HG02885 (cell line): ENCODE data around the gene TNFRSF25.

Experiments used
- ATAC-seq: cut with Tn5 transposase; IDR thresholded peaks from one replicate; pipeline ENCODE4 v1.9.1; 2021; ENCODE audit warnings: mild to moderate bottlenecking; ENCODE audit not compliant: unreplicated experiment, poor library complexity

TNFRSF25 gene

DNA sequence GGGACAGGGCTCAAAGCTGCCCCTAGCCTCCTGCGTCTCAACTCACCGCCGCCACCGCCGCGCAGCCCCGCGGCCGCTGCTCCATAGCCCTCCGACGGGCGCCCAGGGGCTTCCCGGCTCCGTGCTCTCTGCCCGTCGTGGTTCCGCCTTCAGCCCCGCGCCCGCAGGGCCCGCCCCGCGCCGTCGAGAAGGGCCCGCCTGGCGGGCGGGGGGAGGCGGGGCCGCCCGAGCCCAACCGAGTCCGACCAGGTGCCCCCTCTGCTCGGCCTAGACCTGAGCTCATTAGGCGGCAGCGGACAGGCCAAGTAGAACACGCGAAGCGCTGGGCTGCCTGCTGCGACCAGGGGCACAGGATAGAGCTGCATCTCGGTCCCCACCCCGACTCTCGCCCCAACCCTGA is at the start of gene TNFRSF25:
TNFRSF25 (minus strand) TSS at position 151 of the 400 bp plus-strand sequence; CDS start at position 85, 66 bp downstream.
- no peak for ATAC-seq

DNA sequence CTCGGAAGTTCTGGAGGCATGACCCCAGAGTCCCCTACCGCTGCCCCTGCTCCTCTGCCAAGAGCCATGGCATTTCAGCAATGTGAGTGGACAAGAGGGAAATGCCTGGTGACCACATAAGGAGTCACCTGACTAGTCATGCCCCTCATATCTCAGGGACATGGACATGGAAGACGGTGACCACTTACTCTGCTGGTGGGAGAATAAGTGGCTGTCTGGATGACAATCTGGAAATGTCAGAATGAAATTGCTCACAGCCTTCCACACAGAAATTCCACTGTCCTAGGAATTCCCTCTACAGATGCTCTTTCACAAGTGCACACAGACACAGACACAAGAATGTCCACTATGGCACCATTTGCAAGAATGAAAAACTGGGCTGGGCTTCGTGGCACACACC is 49.8 kb upstream of the TNFRSF25 start:
- ATAC-seq: no peak

DNA sequence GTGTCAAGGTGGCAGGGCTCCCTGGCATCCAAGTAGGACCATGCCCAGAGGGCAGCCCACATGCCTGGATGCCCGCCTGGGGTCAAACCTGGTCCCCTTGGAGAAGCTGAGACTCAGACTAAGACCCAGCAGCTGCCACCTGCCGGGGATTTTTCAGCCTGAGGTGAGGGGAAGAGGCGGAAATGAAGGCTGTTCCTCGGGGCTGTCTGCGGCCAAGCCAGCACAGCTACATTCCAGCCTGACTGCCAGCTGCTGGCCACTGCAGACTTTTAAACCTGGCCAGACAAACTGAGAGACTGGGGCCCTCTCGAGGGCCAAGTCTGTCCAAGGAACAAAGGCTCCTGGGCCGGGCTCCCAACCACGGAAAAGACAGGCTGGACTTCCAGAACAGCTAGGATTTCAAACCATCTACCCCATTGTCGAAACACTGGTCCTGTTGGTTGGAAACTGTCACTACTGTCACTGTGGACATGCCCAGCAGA is 47.4 kb upstream of the TNFRSF25 start:
- ATAC-seq: no peak

- no peak for ATAC-seq
These were observed 46.9 kb upstream of the TNFRSF25 start for GRCh38 chr1:6512908-6513280.

DNA sequence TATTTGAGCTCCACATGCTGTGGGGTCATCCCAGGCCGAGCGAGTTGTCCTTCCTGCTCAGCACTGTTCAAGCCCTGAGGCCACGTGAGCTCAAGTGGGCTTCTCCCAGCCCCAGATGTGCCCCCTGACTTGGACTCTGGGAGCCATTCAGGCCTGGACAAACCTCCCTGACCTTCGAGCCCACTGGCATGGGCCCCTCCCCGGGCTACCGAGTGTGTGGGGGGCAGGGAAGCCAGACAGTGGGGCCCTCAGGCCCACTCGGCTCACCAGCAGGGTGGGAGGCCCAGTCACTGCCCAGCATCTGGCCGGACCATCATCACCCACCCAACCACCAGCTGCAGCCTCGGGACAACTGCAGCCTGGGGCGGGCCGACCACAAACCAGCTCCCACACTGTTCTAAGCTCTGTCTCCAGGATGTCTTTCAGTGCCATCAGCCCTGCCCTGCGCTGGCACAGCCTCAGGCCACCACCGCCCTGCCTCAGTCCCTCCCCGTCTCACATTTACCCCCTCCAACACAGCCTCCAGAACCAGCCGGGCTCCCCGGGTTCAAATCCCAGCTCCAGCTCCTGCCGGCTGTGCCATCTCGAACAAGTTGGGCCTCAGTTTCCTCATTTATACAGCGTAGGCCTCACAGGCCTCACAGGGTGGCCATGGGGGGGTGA is 46.4 kb upstream of the TNFRSF25 start:
- no peak for ATAC-seq

DNA sequence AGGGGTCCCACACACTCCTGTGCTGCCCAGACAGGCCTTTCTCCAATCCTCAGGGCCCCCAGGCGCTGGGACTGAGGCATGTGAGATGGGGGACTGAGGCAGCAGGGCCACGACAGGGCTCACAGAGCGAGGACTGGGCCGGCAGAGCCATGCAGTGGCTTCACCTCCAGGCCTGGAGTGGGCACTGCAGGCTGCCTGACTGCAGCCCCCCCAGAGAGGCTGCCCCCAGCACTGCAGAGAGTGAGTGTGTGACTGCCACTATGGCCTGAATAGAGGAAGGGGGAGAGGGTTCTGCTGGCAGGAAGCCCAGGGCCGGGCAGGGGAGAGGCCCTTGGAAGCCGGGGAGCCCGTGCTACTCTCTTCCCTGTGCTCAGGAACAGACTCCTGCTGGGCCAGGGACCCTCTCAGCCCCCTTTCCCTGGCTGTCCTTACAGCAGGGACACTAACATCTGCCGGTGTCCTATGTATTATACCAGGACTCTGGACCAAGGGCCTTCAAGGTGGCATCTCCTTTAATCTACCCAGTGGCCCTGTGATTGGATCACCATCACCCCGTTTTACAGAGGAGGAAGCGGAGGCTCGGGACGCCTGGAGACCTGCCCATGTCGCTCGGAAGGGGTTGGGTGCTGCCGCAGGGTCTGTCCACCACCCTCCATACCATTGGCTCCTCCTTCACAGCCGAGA is 45.7 kb upstream of the TNFRSF25 start:
- ATAC-seq: no peak

GRCh38 chr1:6511056-6511455 is 45.1 kb upstream of the TNFRSF25 start:
- no peak for ATAC-seq

DNA sequence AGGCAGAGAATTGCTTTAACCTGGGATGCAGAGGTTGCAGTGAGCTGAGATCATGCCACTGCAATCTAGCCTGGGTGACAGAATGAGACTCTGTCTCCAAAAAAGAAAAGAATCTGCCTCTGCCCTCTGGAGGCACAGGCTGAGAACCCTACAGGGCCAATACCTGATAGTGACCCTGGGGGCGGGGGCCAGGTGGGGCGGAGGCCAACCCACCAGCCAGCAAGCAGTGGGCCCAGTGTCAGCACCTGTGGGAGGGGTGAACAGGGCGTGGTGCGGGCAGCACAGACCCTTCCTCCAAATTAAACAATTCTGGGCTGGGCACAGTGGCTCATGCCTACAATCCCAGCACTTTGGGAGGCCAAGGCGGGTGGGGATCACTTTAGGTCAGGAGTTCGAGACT is 44.5 kb upstream of the TNFRSF25 start:
- ATAC-seq: no peak

GRCh38 chr1:6509919-6510291 is 43.9 kb upstream of the TNFRSF25 start:
- ATAC-seq: no peak

- ATAC-seq: no peak
These were observed 43.4 kb upstream of the TNFRSF25 start for GRCh38 chr1:6509220-6509918.

DNA sequence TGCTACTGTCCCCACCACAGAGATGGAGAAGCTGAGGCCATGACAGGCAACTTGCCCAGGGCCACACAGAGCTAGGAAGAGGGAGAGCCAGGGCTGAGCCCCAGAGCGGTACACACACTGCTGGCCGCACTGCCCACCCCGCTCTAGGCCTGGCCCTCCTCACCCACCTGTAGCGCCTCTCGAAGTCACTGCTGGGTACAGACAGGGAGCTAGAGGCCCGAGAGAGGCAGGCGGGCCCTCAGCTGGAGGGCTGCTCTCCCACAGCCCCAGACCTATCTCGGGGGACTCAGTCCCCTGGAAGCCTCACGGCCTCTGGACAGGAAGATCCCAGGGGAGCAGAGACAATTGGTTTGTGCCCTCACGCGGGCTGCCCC is 42.8 kb upstream of the TNFRSF25 start:
- no peak for ATAC-seq

DNA sequence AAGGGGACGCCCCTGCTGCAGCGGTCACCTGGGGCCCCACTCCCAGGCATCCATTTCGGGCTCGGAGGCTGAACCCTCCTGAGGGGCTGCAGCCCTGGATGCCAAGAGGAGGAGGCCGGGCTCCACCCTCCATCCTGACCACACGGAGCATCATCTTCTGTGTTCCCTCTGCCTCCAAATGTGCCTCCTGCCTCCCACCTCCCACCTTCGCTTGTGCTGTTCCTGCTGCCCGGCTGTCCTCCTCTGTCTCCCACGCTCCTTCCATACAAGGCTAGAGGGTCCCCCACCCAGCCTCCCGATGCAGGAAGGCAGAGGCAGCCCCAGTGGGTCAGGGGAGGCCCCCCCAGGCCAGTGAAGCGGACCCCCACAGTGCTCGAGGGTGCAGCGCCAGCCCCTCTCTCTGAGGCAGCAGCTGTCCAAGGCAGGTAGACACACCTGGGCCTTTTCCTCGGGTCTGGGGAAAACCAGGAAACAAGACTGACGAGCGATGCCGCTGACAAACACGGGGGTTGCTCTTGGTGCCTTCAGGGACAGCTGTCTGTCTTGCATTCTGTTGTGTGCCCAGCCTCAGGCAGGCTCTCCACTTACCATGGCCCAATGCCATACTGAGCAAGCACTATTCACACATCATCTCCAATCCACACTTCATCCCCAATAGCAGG is 42.3 kb upstream of the TNFRSF25 start:
- no peak for ATAC-seq

GRCh38 chr1:6507461-6507911 is 41.5 kb upstream of the TNFRSF25 start:
- no peak for ATAC-seq

DNA sequence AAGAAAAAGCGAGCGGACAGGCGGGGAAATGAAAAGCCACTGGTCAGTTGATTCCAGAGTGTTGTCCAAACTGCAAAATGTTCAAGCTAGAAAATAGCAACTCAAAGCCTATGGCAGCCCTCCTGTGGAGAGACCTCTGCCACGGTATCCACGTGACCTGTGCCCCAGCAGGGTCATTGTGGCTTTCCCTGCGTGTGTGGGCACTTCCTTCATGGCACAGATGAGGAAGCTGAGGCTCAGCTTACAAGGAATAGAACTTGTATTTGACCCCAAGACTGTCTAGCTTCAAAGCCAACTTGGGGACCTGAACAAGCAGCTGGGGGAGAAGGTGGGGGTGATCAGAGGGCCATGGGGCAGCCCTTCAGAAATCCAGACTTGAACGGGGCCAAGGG is 41.1 kb upstream of the TNFRSF25 start:
- no peak for ATAC-seq

GRCh38 chr1:6506210-6507036 is 40.5 kb upstream of the TNFRSF25 start:
- ATAC-seq: no peak

- ATAC-seq: no peak
These were observed 39.6 kb upstream of the TNFRSF25 start for GRCh38 chr1:6505367-6506209.

- ATAC-seq: no peak
These were observed 38.9 kb upstream of the TNFRSF25 start for GRCh38 chr1:6504887-6505286.

- ATAC-seq: no peak
These were observed 38.1 kb upstream of the TNFRSF25 start for GRCh38 chr1:6503884-6504602.
